HepG2 (cell line): ENCODE results near the gene USP2. TPM values are rescaled to one million over a fixed set of nuclear protein-coding genes. Genes with fewer than 3 reads are reported as not detected.

Experiments
- HBP1 ChIP-seq: IDR thresholded peaks from 2 replicates; pipeline ENCODE4 v1.6.1; 2016; ENCODE audit warnings: low read depth, control low read depth
- KAT8 ChIP-seq: IDR thresholded peaks from 2 replicates; pipeline ENCODE4 v1.6.1; 2016; ENCODE audit warnings: missing genetic modification reagents, missing compliant biosample characterization
- NR2F6 ChIP-seq, 2 experiments: IDR thresholded peaks; 2 replicates each; pipeline ENCODE4 v1.6.1; 2016; ENCODE audit warnings: antibody characterized with exemption in 1 of 2, mild to moderate bottlenecking in 1 of 2
- PCBP1 ChIP-seq: fragments of 200-400 bp; formaldehyde crosslinking; IDR thresholded peaks from 2 replicates; pipeline ENCODE4 v1.6.1; 2017; ENCODE audit warnings: mild to moderate bottlenecking, low read depth, low read length, borderline replicate concordance
- PRMT3 ChIP-seq: sonication (generic); formaldehyde crosslinking; IDR thresholded peaks from 2 replicates; pipeline ENCODE4 v1.8.1; 2022; ENCODE audit warnings: low read depth, mild to moderate bottlenecking, moderate library complexity, missing genetic modification reagents, borderline replicate concordance
- TAF1 ChIP-seq: sonication (generic); formaldehyde crosslinking; IDR thresholded peaks from 2 replicates; pipeline ENCODE4 v1.4.0; 2020; ENCODE audit warnings: missing genetic modification reagents
- TFDP2 ChIP-seq: sonication (generic); formaldehyde crosslinking; IDR thresholded peaks from 2 replicates; pipeline ENCODE4 v1.4.0; 2020; ENCODE audit warnings: missing genetic modification reagents
- TGIF2 ChIP-seq: IDR thresholded peaks from 2 replicates; pipeline ENCODE4 v1.6.1; 2016; ENCODE audit warnings: control low read depth, missing compliant biosample characterization
- ZBTB8A ChIP-seq: sonication (generic); formaldehyde crosslinking; IDR thresholded peaks from 2 replicates; pipeline ENCODE4 v1.4.0; 2020; ENCODE audit warnings: mild to moderate bottlenecking, low read depth, missing genetic modification reagents, borderline replicate concordance
- ZFX ChIP-seq: sonication (generic); formaldehyde crosslinking; IDR thresholded peaks from 2 replicates; pipeline ENCODE4 v1.4.0; 2020; ENCODE audit warnings: mild to moderate bottlenecking, low read depth, missing genetic modification reagents, moderate library complexity
- ZNF687 ChIP-seq: sonication (generic); formaldehyde crosslinking; IDR thresholded peaks from 2 replicates; pipeline ENCODE4 v1.5.1; 2020; ENCODE audit warnings: mild to moderate bottlenecking, missing genetic modification reagents, moderate library complexity
- ZNF775 ChIP-seq: sonication (generic); formaldehyde crosslinking; IDR thresholded peaks from 2 replicates; pipeline ENCODE4 v1.4.0; 2020; ENCODE audit warnings: missing genetic modification reagents, mild to moderate bottlenecking, moderate library complexity, borderline replicate concordance
- polyA plus RNA-seq, 8 experiments: library from polyadenylated mRNA; depleted of rRNA in 3 of 8; stranded (reverse) in 7 of 8; unstranded in 1 of 8; fragments of >200 nt; fragmentation: Illumina TruSeq in 4 of 8; extraction: Trizol in 4 of 8; gene quantifications; 2 replicates each; pipeline versions ENCODE4 v1.2.1 to v1.2.3, GENCODE V29; 2011 to 2016; ENCODE audit warnings: low read depth in 4 of 8, missing spikeins in 1 of 8, mixed read lengths in 1 of 8; ENCODE audit not compliant: insufficient read depth in 1 of 8
- total RNA-seq, 5 experiments: library from RNA; depleted of rRNA; stranded (reverse); fragments of >200 nt; fragmentation: Illumina TruSeq; extraction: Trizol; gene quantifications; 2 replicates each; pipeline ENCODE4 v1.2.3, GENCODE V29; 2016; ENCODE audit warnings: low read depth in 1 of 5

The USP2 gene
- total and polyA plus RNA-seq, 2 of the 13 experiments (the other 11 are each of a cell fraction or from before 2014, with no cell fraction given), result 2.5 to 6.0 TPM

GRCh38 chr11:119370486-119371046 is 10.9 kb downstream of the USP2 start (continued):
- TF ChIP-seq ZNF687 (CRISPR knock-in tag) (peak; percentile 40; the same call in 1 of the 2 replicates), ZBTB8A (CRISPR knock-in tag) (no peak), TFDP2 (CRISPR knock-in tag) (no peak), TGIF2 (no peak), PRMT3 (no peak), PCBP1 (no peak), ZFX (CRISPR knock-in tag) (peak; percentile 42; the same call in 1 of the 2 replicates), NR2F6 (IDR thresholded peaks at IDR 0.05) (peak; percentile 90), NR2F6 (CRISPR knock-in tag; IDR thresholded peaks at IDR 0.05) (peak; percentile 88), ZNF775 (CRISPR knock-in tag) (no peak), HBP1 (no peak), TAF1 (no peak; the same call in 1 of the 2 replicates), KAT8 (CRISPR knock-in tag) (peak; percentile 48; the same call in 1 of the 2 replicates)
